Transverse colon (tissue), 4 donors: Measurements from ENCODE around the gene EXD2. TPM values are rescaled to one million over a fixed set of nuclear protein-coding genes. Genes with fewer than 3 reads are reported as not detected.
A peak's percentile ranks its signal among the peaks of the same experiment; 100 is the strongest.
"Not testable (repeated sequence)": the region's sequence is repeated elsewhere in the genome, so short reads cannot be mapped to it uniquely, and the experiment has no call there.

ENCODE experiments used
- DNase-seq: peaks from one replicate; pipeline ENCODE4 v3.0.0-alpha.2; 2019
- H3K27ac ChIP-seq, 4 donors: fragments of 200-600 bp; sonication (generic); 2 replicates each; pipeline ENCODE4 v1.5.1; 2016 to 2018; ENCODE audit warnings: inconsistent platforms in 4 of 4
- H3K27me3 ChIP-seq: fragments of 200-600 bp; sonication (generic); 2 replicates; pipeline ENCODE4 v1.5.1; 2017; ENCODE audit warnings: inconsistent platforms
- H3K36me3 ChIP-seq, 4 donors: fragments of 200-600 bp; sonication (generic); 2 replicates each; pipeline ENCODE4 v1.5.1; 2017 to 2019; ENCODE audit warnings: inconsistent platforms in 4 of 4
- H3K4me1 ChIP-seq, 4 donors: fragments of 200-600 bp; sonication (generic); 2 replicates each; pipeline ENCODE4 v1.5.1; 2017 to 2020; ENCODE audit warnings: inconsistent platforms in 4 of 4
- H3K4me3 ChIP-seq, 4 donors: fragments of 200-600 bp; sonication (generic); 1 replicate in 1 of 4; 2 replicates in 3 of 4; pipeline versions ENCODE4 v1.5.1 to v1.6.1; 2017 to 2019; ENCODE audit warnings: inconsistent platforms in 4 of 4
- H3K9me3 ChIP-seq, 2 donors: fragments of 200-600 bp; sonication (generic); 2 replicates each; pipeline ENCODE4 v1.5.1; 2017 to 2019; ENCODE audit warnings: inconsistent platforms in 2 of 2
- CTCF ChIP-seq, 5 experiments: fragments of 200-600 bp in 3 of 5; fragments of 450-650 bp in 2 of 5; sonication (generic) in 3 of 5; IDR thresholded peaks; 1 replicate in 2 of 5; 2 replicates in 3 of 5; pipeline ENCODE4 v1.5.1; 2016 to 2017; ENCODE audit warnings: antibody characterized with exemption in 5 of 5, inconsistent platforms in 3 of 5, mild to moderate bottlenecking in 2 of 5, moderate library complexity in 1 of 5
- EP300 ChIP-seq: sonication (generic); formaldehyde crosslinking; IDR thresholded peaks from one replicate; pipeline ENCODE4 v1.6.1; 2017; ENCODE audit warnings: antibody characterized with exemption, low read depth
- POLR2A ChIP-seq: fragments of 450-650 bp; IDR thresholded peaks from one replicate; pipeline ENCODE4 v1.6.1; 2016; ENCODE audit warnings: antibody characterized with exemption, mild to moderate bottlenecking, moderate library complexity
- POLR2AphosphoS5 ChIP-seq, 3 donors: sonication (generic); formaldehyde crosslinking; IDR thresholded peaks; one replicate each; pipeline ENCODE4 v1.6.1; 2016; ENCODE audit warnings: antibody characterized with exemption in 3 of 3
- WGBS, 2 donors: methylation state at CpG; one replicate each; pipeline ENCODE4 v1.1.5; 2018; ENCODE audit warnings: low coverage in 1 of 2; 5-methylcytosine and 5-hydroxymethylcytosine counted together
- in situ Hi-C, 4 donors: fragments of 200-750 bp; cut with MboI; loops; one replicate each; pipeline versions ENCODE4 v1.15.0 to v1.15.1; 2017; ENCODE audit warnings: low sequenced_read_pairs in 3 of 4, low pct_ligation_motif_present in 1 of 4, low pct_unique_long_range_greater_than_20kb in 1 of 4
- intact Hi-C: fragments of 100-400 bp; cut with DNase I; formaldehyde crosslinking; loops from one replicate; pipeline ENCODE4 v1.15.1; 2023; ENCODE audit warnings: low total_unique reads
- total RNA-seq, 4 donors: library from RNA; depleted of rRNA; stranded (reverse); fragments of >200 nt; gene quantifications; one replicate each; pipeline ENCODE4 v1.1.0, GENCODE V29; 2016

EXD2 gene
- total RNA-seq, 4 donors from 2014 or later: 16.5 to 33.8 (median 22.8) TPM

GRCh38 chr14:69153873-69154270 is 37.4 kb upstream of the EXD2 start:
- Histone ChIP-seq H3K4me3 (peak overlapping the region; percentile 81 to 97 (median 94)), H3K27ac (peak overlapping the region; percentile 94 to 98 (median 95)), H3K4me1 (peaks cover 0 to 25% (median 12%) of the 10 kb centered on the region in 4 donors), H3K36me3 (no peaks in the 10 kb centered on the region), H3K27me3 (no peaks in the 10 kb centered on the region), H3K9me3 (no peaks in the 10 kb centered on the region)
- in situ Hi-C loops: no loop called here
- WGBS, 2 donors: 6 to 11% methylated on average over 8 to 13 of the region's 13 CpGs
- intact Hi-C loops: no loop called here
- no peak for TF ChIP-seq POLR2A
- TF ChIP-seq EP300: no peak
- no peak for TF ChIP-seq CTCF (IDR thresholded peaks at IDR 0.05)
- no peak for TF ChIP-seq POLR2AphosphoS5 (IDR thresholded peaks at IDR 0.05)
- DNase-seq: peak; percentile 28

GRCh38 chr14:69154779-69155178 is 36.5 kb upstream of the EXD2 start:
- no peaks in the 10 kb centered on the region for H3K36me3 ChIP-seq
- no peak for DNase-seq
- peaks cover 0 to 24% (median 12%) of the 10 kb centered on the region in 4 donors for H3K4me1 ChIP-seq
- H3K27me3 ChIP-seq: no peaks in the 10 kb centered on the region
- no peak for TF ChIP-seq CTCF (IDR thresholded peaks at IDR 0.05)
- TF ChIP-seq POLR2AphosphoS5 (IDR thresholded peaks at IDR 0.05): no peak
- no peak for TF ChIP-seq POLR2A
- no peak for TF ChIP-seq EP300
- in situ Hi-C loops (no loop called here), intact Hi-C loops (no loop called here)
- no peaks in the 10 kb centered on the region for H3K9me3 ChIP-seq
- 43% methylated on average over 4 of the region's 4 CpGs; no CpG with 5 or more reads in 1 of the 2 donors for WGBS, 2 donors
- H3K27ac ChIP-seq: no peak overlapping the region
- H3K4me3 ChIP-seq: no peak overlapping the region

GRCh38 chr14:69156224-69156623 is 35.1 kb upstream of the EXD2 start:
- Histone ChIP-seq H3K27me3 (no peaks in the 10 kb centered on the region), H3K36me3 (no peaks in the 10 kb centered on the region), H3K9me3 (no peaks in the 10 kb centered on the region), H3K4me3 (no peak overlapping the region), H3K27ac (no peak overlapping the region), H3K4me1 (peaks cover 0 to 9% (median under 1%) of the 10 kb centered on the region in 4 donors)
- in situ Hi-C loops (no loop called here), intact Hi-C loops (no loop called here)
- DNase-seq: no peak
- TF ChIP-seq POLR2A (no peak), POLR2AphosphoS5 (IDR thresholded peaks at IDR 0.05) (no peak), CTCF (IDR thresholded peaks at IDR 0.05) (no peak), EP300 (no peak)

- in situ Hi-C loops (no loop called here), intact Hi-C loops (no loop called here)
- Histone ChIP-seq H3K4me3 (no peak overlapping the region), H3K27me3 (peaks cover 10% of the 10 kb centered on the region), H3K36me3 (no peaks in the 10 kb centered on the region), H3K9me3 (no peaks in the 10 kb centered on the region), H3K27ac (no peak overlapping the region), H3K4me1 (no peaks in the 10 kb centered on the region)
- TF ChIP-seq POLR2A (no peak), POLR2AphosphoS5 (IDR thresholded peaks at IDR 0.05) (no peak), CTCF (IDR thresholded peaks at IDR 0.05) (no peak), EP300 (no peak)
- DNase-seq: no peak
- WGBS, 2 donors: 75 to 100% methylated on average over 1 of the region's 1 CpG
These were observed 29.7 kb upstream of the EXD2 start for GRCh38 chr14:69161590-69161989.

GRCh38 chr14:69165787-69166186 is 25.5 kb upstream of the EXD2 start:
- in situ Hi-C loops: not testable (repeated sequence)

More at GRCh38 chr14:69165787-69166186, 25.5 kb upstream of the EXD2 start:
- H3K36me3 ChIP-seq, H3K4me1 ChIP-seq, H3K27me3 ChIP-seq, DNase-seq, H3K27ac ChIP-seq, H3K9me3 ChIP-seq, intact Hi-C loops, H3K4me3 ChIP-seq: not testable (repeated sequence)
- WGBS, 2 donors: 77 to 82% methylated on average over 2 of the region's 2 CpGs
